H9 (cell line): ENCODE results near the gene NDUFV2. TPM values are rescaled to one million over a fixed set of nuclear protein-coding genes. Genes with fewer than 3 reads are reported as not detected.

Source experiments
- DNase-seq: peaks from one replicate; pipeline ENCODE4 v3.0.0-alpha.2; 2017
- H2AFZ ChIP-seq: one replicate; pipeline ENCODE4 v1.6.1; 2013; ENCODE audit warnings: mild to moderate bottlenecking, low read length, control low read depth, moderate library complexity
- H2AK5ac ChIP-seq: 2 replicates; pipeline ENCODE4 v1.6.1; 2013; ENCODE audit warnings: low read length, control low read depth, mixed read lengths; ENCODE audit not compliant: insufficient read length
- H2BK120ac ChIP-seq: one replicate; pipeline ENCODE4 v1.6.1; 2013; ENCODE audit warnings: low read depth, mild to moderate bottlenecking, low read length, control low read depth, inconsistent platforms; ENCODE audit not compliant: poor library complexity, severe bottlenecking
- H2BK12ac ChIP-seq: 2 replicates; pipeline ENCODE4 v1.6.1; 2013; ENCODE audit warnings: low read length, control low read depth, mixed read lengths, low read depth; ENCODE audit not compliant: insufficient read length
- H2BK15ac ChIP-seq: 2 replicates; pipeline ENCODE4 v1.6.1; 2013; ENCODE audit warnings: low read depth, low read length, control low read depth
- H2BK20ac ChIP-seq: one replicate; pipeline ENCODE4 v1.6.1; 2013; ENCODE audit warnings: low read depth, mild to moderate bottlenecking, low read length, control low read depth, inconsistent platforms; ENCODE audit not compliant: poor library complexity, severe bottlenecking
- H2BK5ac ChIP-seq: 2 replicates; pipeline ENCODE4 v1.6.1; 2013; ENCODE audit warnings: low read length, control low read depth, mixed read lengths; ENCODE audit not compliant: insufficient read length
- H3K14ac ChIP-seq: 2 replicates; pipeline ENCODE4 v1.6.1; 2013; ENCODE audit warnings: low read length, control low read depth; ENCODE audit not compliant: insufficient read depth
- H3K18ac ChIP-seq: 2 replicates; pipeline ENCODE4 v1.6.1; 2013; ENCODE audit warnings: low read depth, mild to moderate bottlenecking, mixed read lengths, low read length, control low read depth; ENCODE audit not compliant: insufficient read length
- H3K23ac ChIP-seq: 2 replicates; pipeline ENCODE4 v1.6.1; 2013; ENCODE audit warnings: low read length, control low read depth, mixed read lengths, low read depth; ENCODE audit not compliant: insufficient read length
- H3K23me2 ChIP-seq: 2 replicates; pipeline ENCODE4 v1.6.1; 2013; ENCODE audit warnings: low read depth, mild to moderate bottlenecking, mixed read lengths, low read length, control low read depth; ENCODE audit not compliant: insufficient read length, poor library complexity, severe bottlenecking
- H3K27ac ChIP-seq: 2 replicates; pipeline ENCODE4 v1.5.1; 2013; ENCODE audit warnings: low read length, control low read depth, mixed read lengths, low read depth; ENCODE audit not compliant: insufficient read length
- H3K27me3 ChIP-seq: 2 replicates; pipeline ENCODE4 v1.6.1; 2013; ENCODE audit warnings: low read length, control low read depth, inconsistent platforms; ENCODE audit not compliant: insufficient read depth
- H3K4ac ChIP-seq: 2 replicates; pipeline ENCODE4 v1.6.1; 2013; ENCODE audit warnings: low read depth, mild to moderate bottlenecking, control low read depth, inconsistent platforms, low read length, moderate library complexity
- H3K4me1 ChIP-seq: 2 replicates; pipeline ENCODE4 v1.6.1; 2013; ENCODE audit warnings: low read length, control low read depth, inconsistent platforms; ENCODE audit not compliant: insufficient read depth
- H3K4me2 ChIP-seq: 2 replicates; pipeline ENCODE4 v1.6.1; 2013; ENCODE audit warnings: low read length, control low read depth, mixed read lengths; ENCODE audit not compliant: insufficient read length, insufficient read depth
- H3K56ac ChIP-seq: 2 replicates; pipeline ENCODE4 v1.6.1; 2013; ENCODE audit warnings: low read depth, mild to moderate bottlenecking, mixed read lengths, low read length, control low read depth; ENCODE audit not compliant: insufficient read length
- H3K79me1 ChIP-seq: 2 replicates; pipeline ENCODE4 v1.6.1; 2013; ENCODE audit warnings: low read depth, mild to moderate bottlenecking, moderate library complexity, low read length, control low read depth, inconsistent platforms; ENCODE audit not compliant: insufficient read depth, poor library complexity, severe bottlenecking
- H3K79me2 ChIP-seq: 2 replicates; pipeline ENCODE4 v1.6.1; 2013; ENCODE audit warnings: low read length, control low read depth, inconsistent platforms; ENCODE audit not compliant: insufficient read depth
- H3K9ac ChIP-seq: 2 replicates; pipeline ENCODE4 v1.6.1; 2013; ENCODE audit warnings: low read length, control low read depth, mixed read lengths; ENCODE audit not compliant: insufficient read length; ENCODE audit errors: extremely low read depth
- H3K9me3 ChIP-seq: one replicate; pipeline ENCODE4 v1.6.1; 2013; ENCODE audit warnings: low read depth, low read length, inconsistent platforms; ENCODE audit not compliant: control insufficient read depth
- H3T11ph ChIP-seq: one replicate; pipeline ENCODE4 v1.6.1; 2013; ENCODE audit warnings: mild to moderate bottlenecking, low read length, control low read depth, inconsistent platforms
- H4K20me1 ChIP-seq: one replicate; pipeline ENCODE4 v1.6.1; 2013; ENCODE audit not compliant: control insufficient read depth, insufficient read length, insufficient read depth
- H4K5ac ChIP-seq: 2 replicates; pipeline ENCODE4 v1.6.1; 2013; ENCODE audit warnings: low read depth, mild to moderate bottlenecking, mixed read lengths, low read length, control low read depth; ENCODE audit not compliant: insufficient read length
- H4K8ac ChIP-seq: replicated peaks from 2 replicates; pipeline ENCODE4 v1.6.1; 2013; ENCODE audit warnings: low read length, control low read depth, mixed read lengths, low read depth; ENCODE audit not compliant: insufficient read length
- H4K91ac ChIP-seq: 2 replicates; pipeline ENCODE4 v1.6.1; 2013; ENCODE audit warnings: low read depth, mild to moderate bottlenecking, moderate library complexity, mixed read lengths, low read length, control low read depth; ENCODE audit not compliant: insufficient read length
- H3K27ac Mint-ChIP-seq, 3 experiments: 2 replicates in 2 of 3; 3 replicates in 1 of 3; pipeline ENCODE4 v1.8.0; 2020 to 2021; ENCODE audit warnings: mixed read lengths in 3 of 3, mild to moderate bottlenecking in 1 of 3, moderate library complexity in 1 of 3
- H3K27me3 Mint-ChIP-seq: 2 replicates; pipeline ENCODE4 v1.8.0; 2021; ENCODE audit warnings: low read depth, mild to moderate bottlenecking, moderate library complexity, mixed read lengths
- H3K36me3 Mint-ChIP-seq, 3 experiments: 2 replicates in 2 of 3; 3 replicates in 1 of 3; pipeline ENCODE4 v1.8.0; 2020 to 2021; ENCODE audit warnings: low read depth in 3 of 3, mixed read lengths in 3 of 3; ENCODE audit not compliant: insufficient read depth in 1 of 3
- H3K4me1 Mint-ChIP-seq, 2 experiments: 2 replicates each; pipeline ENCODE4 v1.8.0; 2020; ENCODE audit warnings: mixed read lengths in 2 of 2
- H3K4me3 Mint-ChIP-seq, 2 experiments: 2 replicates in 1 of 2; 3 replicates in 1 of 2; pipeline ENCODE4 v1.8.0; 2020 to 2021; ENCODE audit warnings: mild to moderate bottlenecking in 2 of 2, mixed read lengths in 2 of 2, moderate library complexity in 1 of 2
- H3K9me3 Mint-ChIP-seq, 2 experiments: 2 replicates in 1 of 2; 3 replicates in 1 of 2; pipeline ENCODE4 v1.8.0; 2020; ENCODE audit warnings: mild to moderate bottlenecking in 2 of 2, mixed read lengths in 2 of 2, moderate library complexity in 1 of 2
- CTCF ChIP-seq: fragments of 200-600 bp; sonication (generic); conservative IDR thresholded peaks from 3 replicates; pipeline ENCODE4 v1.8.0; 2021; ENCODE audit warnings: antibody characterized with exemption, mild to moderate bottlenecking
- WGBS: extraction: QIAGEN DNeasy Blood & Tissue Kit; methylation state at CpG from one replicate; pipeline ENCODE4 v1.1.7; 2013; ENCODE audit warnings: missing lambda C conversion rate, low lambda C conversion rate, mixed read lengths; ENCODE audit not compliant: insufficient read length; ENCODE audit errors: extremely low coverage; 5-methylcytosine and 5-hydroxymethylcytosine counted together
- total RNA-seq: library from RNA; stranded (reverse); gene quantifications from 2 replicates; pipeline ENCODE4 v1.2.1, GENCODE V29; 2021

The NDUFV2 gene
- total RNA-seq, 1 experiment from 2014 or later: 206 TPM

- H2BK120ac ChIP-seq: no peak overlapping the region
- H3K36me3 Mint-ChIP-seq: no peaks in the 10 kb centered on the region
- no peak overlapping the region for H2BK5ac ChIP-seq
- peaks cover 5 to 12% of the 10 kb centered on the region in 2 experiments for H3K4me1 Mint-ChIP-seq
- no peak overlapping the region for H3K4me2 ChIP-seq
- H3K9me3 ChIP-seq: no peaks in the 10 kb centered on the region
- WGBS: no CpG with 5 or more reads among the region's 5 CpGs
- TF ChIP-seq CTCF: no peak
- no peaks in the 10 kb centered on the region for H4K20me1 ChIP-seq
- H3K56ac ChIP-seq: no peak overlapping the region
- peaks cover 2% of the 10 kb centered on the region for H3K23me2 ChIP-seq
- H3K23ac ChIP-seq: no peak overlapping the region
- no peaks in the 10 kb centered on the region for H3K79me1 ChIP-seq
- no peak overlapping the region for H3K27ac Mint-ChIP-seq
- no peaks in the 10 kb centered on the region for H3K79me2 ChIP-seq
- H3K4me1 ChIP-seq: 0 out of 2 replicates have a peak, but pooled peaks cover 4% of the 10 kb centered on the region
- H3K9me3 Mint-ChIP-seq: no peaks in the 10 kb centered on the region
- H3K27me3 Mint-ChIP-seq: no peaks in the 10 kb centered on the region
- no peak overlapping the region for H4K5ac ChIP-seq
- no peak overlapping the region for H3K4ac ChIP-seq
- no peak overlapping the region for H2BK15ac ChIP-seq
- no peak overlapping the region for H3K14ac ChIP-seq
- no peak overlapping the region for H3K18ac ChIP-seq
- H2BK20ac ChIP-seq: no peak overlapping the region
- H2BK12ac ChIP-seq: no peak overlapping the region
- no peak overlapping the region for H3K9ac ChIP-seq
- no peak for DNase-seq
- H3K27me3 ChIP-seq: no peaks in the 10 kb centered on the region
- no peak overlapping the region for H2AK5ac ChIP-seq
- no peak overlapping the region for H3K27ac ChIP-seq
- H3T11ph ChIP-seq: no peak overlapping the region
- H3K4me3 Mint-ChIP-seq: no peak overlapping the region
- H4K8ac ChIP-seq: no peak overlapping the region
- no peak overlapping the region for H4K91ac ChIP-seq
- H2AFZ ChIP-seq: no peak overlapping the region
Measured at GRCh38 chr18:9090578-9090977, 11.9 kb upstream of the NDUFV2 start.
